HepG2 (cell line): ENCODE measurements around the gene RAB27B. TPM values are rescaled to one million over a fixed set of nuclear protein-coding genes. Genes with fewer than 3 reads are reported as not detected.

Source experiments
- ATAC-seq: fragments of 200-7000 bp; cut with Tn5 transposase; 3 replicates; pipeline ENCODE4 v1.9.1; 2020; ENCODE audit warnings: mild to moderate bottlenecking, moderate library complexity
- BruUV-seq: library from RNA; stranded (reverse); fragments of 400-500 nt; replicated peaks from 2 replicates; lab custom pipeline; 2021; lab: Mats Ljungman, UMichigan
- CTCF ChIA-PET: fragments of 300-600 bp; formaldehyde crosslinking; extraction: SDS; loops from one replicate; lab custom pipeline; 2021; ENCODE audit warnings: low total read pairs, inconsistent platforms, low intra/inter-chr PET ratio; lab: Yijun Ruan, JAX
- POLR2A ChIA-PET: fragments of 350-600 bp; sonication (Branson Sonifier 250); formaldehyde crosslinking; loops from one replicate; lab custom pipeline; 2020; ENCODE audit warnings: antibody characterized with exemption, inconsistent platforms; lab: Yijun Ruan, JAX
- DNase-seq: peaks from one replicate; pipeline ENCODE4 v3.0.0-alpha.2; 2015; ENCODE audit warnings: low spot score
- FAIRE-seq: peaks from 3 replicates; lab custom pipeline; 2011; peaks lifted over from hg19 to GRCh38; lab: Jason Lieb, UNC
- H2AFZ ChIP-seq: one replicate; pipeline ENCODE4 v1.6.1; 2011; ENCODE audit warnings: low read length, inconsistent platforms
- H3K27ac ChIP-seq: fragments of 300-600 bp; 3 replicates; pipeline ENCODE4 v1.8.0; 2011; ENCODE audit warnings: mixed run types, mild to moderate bottlenecking, mixed read lengths, low read length, inconsistent platforms; ENCODE audit not compliant: insufficient read depth; ENCODE audit errors: extremely low read length
- H3K27me3 ChIP-seq, 2 experiments: fragments of 200-600 bp in 1 of 2; 2 replicates in 1 of 2; 3 replicates in 1 of 2; pipeline versions ENCODE4 v1.6.0 to v1.8.0; 2011; ENCODE audit warnings: low read length in 2 of 2, mild to moderate bottlenecking in 2 of 2, moderate library complexity in 2 of 2, inconsistent platforms in 1 of 2; ENCODE audit not compliant: insufficient read depth in 2 of 2, control insufficient read depth in 1 of 2
- H3K36me3 ChIP-seq, 2 experiments: fragments of 200-600 bp in 1 of 2; replicated peaks in 1 of 2; 2 replicates in 1 of 2; 3 replicates in 1 of 2; pipeline versions ENCODE4 v1.5.1 to v1.8.0; 2011; ENCODE audit warnings: low read length in 2 of 2, inconsistent platforms in 1 of 2; ENCODE audit not compliant: insufficient read depth in 2 of 2, control insufficient read depth in 1 of 2
- H3K4me1 ChIP-seq: 2 replicates; pipeline ENCODE4 v1.5.1; 2012; ENCODE audit warnings: low read length, inconsistent platforms; ENCODE audit not compliant: insufficient read depth
- H3K4me2 ChIP-seq: 2 replicates; pipeline ENCODE4 v1.6.0; 2011; ENCODE audit warnings: low read depth, low read length, inconsistent platforms
- H3K4me3 ChIP-seq, 3 experiments: fragments of 200-600 bp in 1 of 3; sonication (generic), shearing (Covaris generic) in 1 of 3; replicated peaks in 1 of 3; 2 replicates each; pipeline ENCODE4 v1.5.1; 2011 to 2016; ENCODE audit warnings: low read length in 3 of 3, inconsistent platforms in 2 of 3, low read depth in 2 of 3, mild to moderate bottlenecking in 2 of 3, control low read depth in 1 of 3, mixed read lengths in 1 of 3; ENCODE audit not compliant: insufficient read depth in 1 of 3
- H3K79me2 ChIP-seq: one replicate; pipeline ENCODE4 v1.6.1; 2011; ENCODE audit warnings: low read length, inconsistent platforms; ENCODE audit not compliant: insufficient read depth
- H3K9ac ChIP-seq: 2 replicates; pipeline ENCODE4 v1.6.0; 2011; ENCODE audit warnings: mild to moderate bottlenecking, low read depth, low read length, inconsistent platforms; ENCODE audit not compliant: insufficient read depth
- H3K9me3 ChIP-seq: 2 replicates; pipeline ENCODE4 v1.5.1; 2012; ENCODE audit warnings: mild to moderate bottlenecking, low read length
- H4K20me1 ChIP-seq: 2 replicates; pipeline ENCODE4 v1.6.0; 2011; ENCODE audit warnings: inconsistent platforms, mild to moderate bottlenecking, low read length, moderate library complexity; ENCODE audit not compliant: insufficient read depth
- AHR ChIP-seq: IDR thresholded peaks from 2 replicates; pipeline ENCODE4 v1.6.1; 2018; ENCODE audit warnings: missing genetic modification reagents, missing compliant biosample characterization
- CSRNP2 ChIP-seq: sonication (generic); formaldehyde crosslinking; conservative IDR thresholded peaks from 2 replicates; pipeline ENCODE4 v1.8.0; 2022; ENCODE audit warnings: low read depth, missing genetic modification reagents
- HNRNPL ChIP-seq: fragments of 200-400 bp; formaldehyde crosslinking; IDR thresholded peaks from 2 replicates; pipeline ENCODE4 v1.6.1; 2017; ENCODE audit warnings: mild to moderate bottlenecking, low read depth, low read length
- ISL2 ChIP-seq: sonication (generic); formaldehyde crosslinking; IDR thresholded peaks from 2 replicates; pipeline ENCODE4 v1.5.0; 2020; ENCODE audit warnings: missing genetic modification reagents
- MAFK ChIP-seq, 2 experiments: IDR thresholded peaks in 1 of 2; conservative IDR thresholded peaks in 1 of 2; 2 replicates each; pipeline ENCODE4 v1.6.1; 2011; ENCODE audit warnings: improper control_type of control experiment in 2 of 2, low read length in 2 of 2
- NCOA1 ChIP-seq: sonication (generic); formaldehyde crosslinking; IDR thresholded peaks from 2 replicates; pipeline ENCODE4 v1.9.0; 2021; ENCODE audit warnings: missing genetic modification reagents
- TP53 ChIP-seq: sonication (generic); formaldehyde crosslinking; conservative IDR thresholded peaks from 2 replicates; pipeline ENCODE4 v1.4.0; 2020; ENCODE audit warnings: missing genetic modification reagents
- ZMAT3 ChIP-seq: sonication (generic); formaldehyde crosslinking; conservative IDR thresholded peaks from 2 replicates; pipeline ENCODE4 v1.7.0; 2021; ENCODE audit warnings: missing genetic modification reagents
- WGBS: methylation state at CpG from one replicate; pipeline ENCODE4 v1.1.6; 2017; ENCODE audit warnings: low lambda C conversion rate; 5-methylcytosine and 5-hydroxymethylcytosine counted together
- in situ Hi-C: cut with HindIII; loops from 2 replicates; pipeline ENCODE4 v1.10.0; 2017; ENCODE audit warnings: low pct_unique_long_range_greater_than_20kb; ENCODE audit not compliant: extremely low pct_ligation_motif_present
- intact Hi-C: fragments of 100-400 bp; cut with micrococcal nuclease; formaldehyde crosslinking; loops from one replicate; pipeline ENCODE4 v1.10.0; 2022; ENCODE audit not compliant: unreplicated experiment
- polyA plus RNA-seq, 8 experiments: library from polyadenylated mRNA; depleted of rRNA in 3 of 8; stranded (reverse) in 7 of 8; unstranded in 1 of 8; fragments of >200 nt; fragmentation: Illumina TruSeq in 4 of 8; extraction: Trizol in 4 of 8; gene quantifications; 2 replicates each; pipeline versions ENCODE4 v1.2.1 to v1.2.3, GENCODE V29; 2011 to 2016; ENCODE audit warnings: low read depth in 4 of 8, missing spikeins in 1 of 8, mixed read lengths in 1 of 8; ENCODE audit not compliant: insufficient read depth in 1 of 8
- total RNA-seq, 5 experiments: library from RNA; depleted of rRNA; stranded (reverse); fragments of >200 nt; fragmentation: Illumina TruSeq; extraction: Trizol; gene quantifications; 2 replicates each; pipeline ENCODE4 v1.2.3, GENCODE V29; 2016; ENCODE audit warnings: low read depth in 1 of 5
- TF ChIP-seq, protein P1 (sequence below): sonication (generic); formaldehyde crosslinking; IDR thresholded peaks from 2 replicates; pipeline ENCODE4 v1.8.1; 2023; ENCODE audit warnings: mild to moderate bottlenecking, missing genetic modification reagents, borderline replicate concordance
- TF ChIP-seq, protein P2 (sequence below): sonication (generic); formaldehyde crosslinking; IDR thresholded peaks from 2 replicates; pipeline ENCODE4 v1.4.0; 2020; ENCODE audit warnings: missing genetic modification reagents
- TF ChIP-seq, protein P3 (sequence below): sonication (generic); formaldehyde crosslinking; conservative IDR thresholded peaks from 2 replicates; pipeline ENCODE4 v1.4.0; 2020; ENCODE audit warnings: missing genetic modification reagents

The RAB27B gene
- total and polyA plus RNA-seq, 2 of the 13 experiments (the other 11 are each of a cell fraction or from before 2014, with no cell fraction given) = not detected

DNA sequence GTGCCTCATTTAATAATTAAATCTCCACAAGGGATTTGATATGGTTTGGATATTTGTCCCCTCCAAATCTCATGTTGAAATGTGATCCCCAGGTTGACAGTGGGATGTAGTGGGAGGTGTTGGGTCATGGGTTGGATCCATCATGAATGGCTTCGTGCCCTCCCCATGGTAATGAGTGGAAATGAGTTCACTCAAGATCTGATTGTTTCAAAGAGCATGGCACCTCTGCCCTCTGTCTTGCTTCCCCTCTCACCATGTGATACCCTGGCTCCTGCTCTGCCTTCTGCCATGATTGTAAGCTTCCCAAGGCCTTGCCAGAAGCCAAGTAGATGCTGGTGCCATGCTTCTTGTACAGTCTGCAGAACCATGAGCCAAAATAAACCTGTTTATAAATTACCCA lies 15.0 kb upstream of the RAB27B start (continued):
- TF ChIP-seq CSRNP2 (CRISPR knock-in tag) (no peak), TP53 (CRISPR knock-in tag) (no peak), AHR (CRISPR knock-in tag) (no peak)

GRCh38 chr18:54813977-54814565 lies 14.2 kb upstream of the RAB27B start:
- Histone ChIP-seq H3K36me3 (no peaks in the 10 kb centered on the region), H3K4me3 (no peak overlapping the region), H3K9me3 (no peaks in the 10 kb centered on the region), H2AFZ (no peak overlapping the region), H3K9ac (no peak overlapping the region), H3K27me3 (no peaks in the 10 kb centered on the region), H3K4me1 (no peaks in the 10 kb centered on the region), H4K20me1 (no peaks in the 10 kb centered on the region), H3K79me2 (no peaks in the 10 kb centered on the region), H3K27ac (no peak overlapping the region), H3K4me2 (no peak overlapping the region)
- intact Hi-C loops (no loop called here), in situ Hi-C loops (no loop called here)
- TF ChIP-seq, protein P1, sequence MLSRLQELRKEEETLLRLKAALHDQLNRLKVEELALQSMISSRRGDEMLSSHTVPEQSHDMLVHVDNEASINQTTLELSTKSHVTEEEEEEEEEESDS (CRISPR knock-in tag) = no peak
- TF ChIP-seq, protein P2, sequence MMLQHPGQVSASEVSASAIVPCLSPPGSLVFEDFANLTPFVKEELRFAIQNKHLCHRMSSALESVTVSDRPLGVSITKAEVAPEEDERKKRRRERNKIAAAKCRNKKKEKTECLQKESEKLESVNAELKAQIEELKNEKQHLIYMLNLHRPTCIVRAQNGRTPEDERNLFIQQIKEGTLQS = no peak
- TF ChIP-seq, protein P3, sequence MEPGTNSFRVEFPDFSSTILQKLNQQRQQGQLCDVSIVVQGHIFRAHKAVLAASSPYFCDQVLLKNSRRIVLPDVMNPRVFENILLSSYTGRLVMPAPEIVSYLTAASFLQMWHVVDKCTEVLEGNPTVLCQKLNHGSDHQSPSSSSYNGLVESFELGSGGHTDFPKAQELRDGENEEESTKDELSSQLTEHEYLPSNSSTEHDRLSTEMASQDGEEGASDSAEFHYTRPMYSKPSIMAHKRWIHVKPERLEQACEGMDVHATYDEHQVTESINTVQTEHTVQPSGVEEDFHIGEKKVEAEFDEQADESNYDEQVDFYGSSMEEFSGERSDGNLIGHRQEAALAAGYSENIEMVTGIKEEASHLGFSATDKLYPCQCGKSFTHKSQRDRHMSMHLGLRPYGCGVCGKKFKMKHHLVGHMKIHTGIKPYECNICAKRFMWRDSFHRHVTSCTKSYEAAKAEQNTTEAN = no peak
- no peak for TF ChIP-seq HNRNPL
- no peak for TF ChIP-seq ISL2 (CRISPR knock-in tag)
- no peak for TF ChIP-seq NCOA1 (CRISPR knock-in tag)
- no peak for TF ChIP-seq MAFK (conservative IDR thresholded peaks at IDR 0.05 in 1 of 2, IDR thresholded peaks at IDR 0.05 in 1 of 2; ENCODE audit: low read length in 2 of 2)
- no peak for TF ChIP-seq ZMAT3 (CRISPR knock-in tag)
- FAIRE-seq (no peak), DNase-seq (no peak), ATAC-seq (no peak)
- ChIA-PET CTCF (no interaction called here), POLR2A (no interaction called here)
- WGBS = 0% methylated on average over 1 of the region's 1 CpG
- no TSS peak for BruUV-seq
